Measurements from ENCODE around the gene LMBR1L.
"Not testable (repeated sequence)": the region's sequence is repeated elsewhere in the genome, so short reads cannot be mapped to it uniquely, and the experiment has no call there.

LMBR1L gene

DNA sequence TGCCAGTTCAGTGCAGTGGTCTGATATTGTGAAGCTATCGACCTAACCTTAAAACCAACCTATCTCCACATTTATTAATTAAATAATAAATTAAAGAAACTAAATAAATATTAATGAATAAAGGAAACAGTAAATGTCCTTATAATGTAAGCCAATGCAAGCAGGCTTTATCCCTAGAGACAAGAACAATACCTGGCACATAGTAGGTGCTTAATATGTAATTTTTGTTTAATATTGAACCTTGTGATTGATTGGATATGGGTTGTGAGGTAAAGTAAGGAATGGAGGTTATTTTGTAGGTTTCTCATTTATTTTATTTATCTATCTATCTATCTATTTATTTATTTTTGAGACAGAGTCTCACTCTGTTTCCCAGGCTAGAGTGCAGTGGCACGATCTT lies 28.4 kb upstream of the LMBR1L start:
- in situ Hi-C loops (cut with MboI; ENCODE audit: low sequenced_read_pairs, unreplicated experiment) = no loop called here
- TF ChIP-seq, protein P1, sequence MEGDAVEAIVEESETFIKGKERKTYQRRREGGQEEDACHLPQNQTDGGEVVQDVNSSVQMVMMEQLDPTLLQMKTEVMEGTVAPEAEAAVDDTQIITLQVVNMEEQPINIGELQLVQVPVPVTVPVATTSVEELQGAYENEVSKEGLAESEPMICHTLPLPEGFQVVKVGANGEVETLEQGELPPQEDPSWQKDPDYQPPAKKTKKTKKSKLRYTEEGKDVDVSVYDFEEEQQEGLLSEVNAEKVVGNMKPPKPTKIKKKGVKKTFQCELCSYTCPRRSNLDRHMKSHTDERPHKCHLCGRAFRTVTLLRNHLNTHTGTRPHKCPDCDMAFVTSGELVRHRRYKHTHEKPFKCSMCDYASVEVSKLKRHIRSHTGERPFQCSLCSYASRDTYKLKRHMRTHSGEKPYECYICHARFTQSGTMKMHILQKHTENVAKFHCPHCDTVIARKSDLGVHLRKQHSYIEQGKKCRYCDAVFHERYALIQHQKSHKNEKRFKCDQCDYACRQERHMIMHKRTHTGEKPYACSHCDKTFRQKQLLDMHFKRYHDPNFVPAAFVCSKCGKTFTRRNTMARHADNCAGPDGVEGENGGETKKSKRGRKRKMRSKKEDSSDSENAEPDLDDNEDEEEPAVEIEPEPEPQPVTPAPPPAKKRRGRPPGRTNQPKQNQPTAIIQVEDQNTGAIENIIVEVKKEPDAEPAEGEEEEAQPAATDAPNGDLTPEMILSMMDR (IDR thresholded peaks at IDR 0.05; ENCODE audit: borderline replicate concordance, control extremely low read depth, extremely low read depth, insufficient read depth, missing control alignments) = no peak
- DNase-seq (ENCODE audit: low spot score) = no peak

- TF ChIP-seq, protein P1 (IDR thresholded peaks at IDR 0.05; ENCODE audit: borderline replicate concordance, control extremely low read depth, extremely low read depth, insufficient read depth, missing control alignments) = no peak
- DNase-seq (ENCODE audit: low spot score) = no peak
- in situ Hi-C loops (cut with MboI; ENCODE audit: low sequenced_read_pairs, unreplicated experiment) = no loop called here
Measured at GRCh38 chr12:49138587-49138986, 27.9 kb upstream of the LMBR1L start.

DNA sequence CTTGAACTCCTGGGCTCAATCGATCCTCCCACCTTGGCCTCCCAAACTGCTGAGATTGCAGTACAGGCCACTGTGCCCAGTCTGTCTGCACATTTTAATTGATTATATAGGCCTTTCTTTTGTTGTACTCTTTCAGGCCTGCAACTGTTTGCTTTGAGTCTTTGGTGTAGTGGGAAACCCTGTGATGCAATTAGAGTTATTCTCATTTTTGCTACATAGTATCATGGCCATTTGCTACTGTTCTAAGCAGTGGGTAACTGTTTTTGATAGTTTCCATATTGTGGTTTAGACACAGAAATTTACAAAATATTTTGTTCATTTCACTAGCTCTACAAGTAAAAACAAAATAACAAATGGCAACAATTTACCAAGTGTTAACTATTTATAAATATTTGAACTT lies 26.8 kb upstream of the LMBR1L start:
- in situ Hi-C loops (cut with MboI; ENCODE audit: low sequenced_read_pairs, unreplicated experiment) = no loop called here
- TF ChIP-seq, protein P1 (IDR thresholded peaks at IDR 0.05; ENCODE audit: borderline replicate concordance, control extremely low read depth, extremely low read depth, insufficient read depth, missing control alignments) = no peak
- DNase-seq (ENCODE audit: low spot score) = no peak

- DNase-seq (ENCODE audit: low spot score); in situ Hi-C loops (cut with MboI; ENCODE audit: low sequenced_read_pairs, unreplicated experiment): not testable (repeated sequence)
Measured at GRCh38 chr12:49136997-49137396, 26.4 kb upstream of the LMBR1L start.

GRCh38 chr12:49133590-49133989 lies 22.9 kb upstream of the LMBR1L start:
- in situ Hi-C loops (cut with MboI; ENCODE audit: low sequenced_read_pairs, unreplicated experiment) = no loop called here
- TF ChIP-seq, protein P1 (IDR thresholded peaks at IDR 0.05; ENCODE audit: borderline replicate concordance, control extremely low read depth, extremely low read depth, insufficient read depth, missing control alignments) = no peak
- no peak for DNase-seq (ENCODE audit: low spot score)

DNA sequence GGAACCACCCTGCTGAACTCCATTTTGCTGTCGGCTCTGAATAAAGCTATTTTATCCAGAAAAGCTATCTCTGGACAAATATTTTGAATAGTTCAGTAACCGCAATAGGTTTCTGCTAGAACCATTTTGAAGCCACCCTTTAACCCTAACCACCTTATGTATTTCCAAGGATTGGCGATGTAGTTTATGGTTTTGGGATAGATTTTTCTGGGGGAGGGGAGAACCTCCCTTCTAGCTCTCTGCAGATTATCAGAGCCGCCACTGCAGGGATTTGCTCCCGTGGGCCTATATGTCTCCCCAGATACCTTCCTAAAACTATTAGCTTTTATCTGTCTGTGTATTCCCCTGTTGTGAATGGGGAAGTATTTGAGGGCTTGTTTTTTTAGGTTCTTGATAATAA lies 22.4 kb upstream of the LMBR1L start:
- in situ Hi-C loops (cut with MboI; ENCODE audit: low sequenced_read_pairs, unreplicated experiment) = no loop called here
- no peak for DNase-seq (ENCODE audit: low spot score)
- TF ChIP-seq, protein P1 (IDR thresholded peaks at IDR 0.05; ENCODE audit: borderline replicate concordance, control extremely low read depth, extremely low read depth, insufficient read depth, missing control alignments) = no peak

DNA sequence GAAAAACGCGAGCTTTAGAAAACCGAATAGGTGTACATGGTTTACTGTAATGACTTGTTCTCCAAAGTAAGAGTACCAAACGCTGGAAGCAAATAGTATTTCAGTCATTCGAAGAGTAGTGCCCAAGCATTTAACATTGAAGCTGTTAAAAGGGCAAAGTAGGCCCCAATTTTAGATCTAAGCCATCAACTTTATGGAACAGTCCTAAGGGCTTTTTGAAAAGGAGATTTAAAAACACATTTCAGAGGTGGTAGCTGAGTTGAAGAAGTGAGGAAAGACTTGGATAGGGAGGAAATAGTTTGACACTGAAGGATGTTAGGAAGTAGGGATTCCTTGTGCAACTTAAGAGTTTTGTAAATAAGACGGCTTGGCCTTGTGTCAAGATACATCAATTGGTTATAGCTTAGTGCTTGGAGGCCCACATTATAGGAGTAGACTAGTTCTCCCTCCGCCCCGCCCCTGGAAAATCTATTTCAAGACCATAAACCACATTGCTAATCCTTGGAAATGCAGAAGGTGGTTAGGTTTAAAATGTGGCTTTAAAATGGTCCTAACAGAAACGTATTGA lies 21.3 kb upstream of the LMBR1L start:
- TF ChIP-seq, protein P1 (IDR thresholded peaks at IDR 0.05; ENCODE audit: borderline replicate concordance, control extremely low read depth, extremely low read depth, insufficient read depth, missing control alignments) = no peak
- in situ Hi-C loops (cut with MboI; ENCODE audit: low sequenced_read_pairs, unreplicated experiment) = no loop called here
- no peak for DNase-seq (ENCODE audit: low spot score)
